Fibroblast of the aortic adventitia (primary cell): Measurements from ENCODE around the gene GNAO1. TPM values are rescaled to one million over a fixed set of nuclear protein-coding genes. Genes with fewer than 3 reads are reported as not detected.

Experiments used
- DNase-seq: peaks from one replicate; pipeline ENCODE4 v3.0.0-alpha.2; 2010; ENCODE audit warnings: low read depth
- H3K4me3 ChIP-seq: 2 replicates; pipeline ENCODE4 v1.5.1; 2011; ENCODE audit warnings: low read depth, mild to moderate bottlenecking, control low read depth, low read length, moderate library complexity
- CTCF ChIP-seq: IDR thresholded peaks from 2 replicates; pipeline ENCODE4 v1.5.1; 2011; ENCODE audit warnings: mild to moderate bottlenecking, low read length, control low read depth, inconsistent platforms; ENCODE audit not compliant: insufficient read depth
- total RNA-seq: library from RNA; depleted of rRNA; stranded (reverse); fragments of >200 nt; gene quantifications from 2 replicates; pipeline ENCODE4 v1.2.3, GENCODE V29; 2012; ENCODE audit warnings: low replicate concordance

Gene GNAO1
- total RNA-seq, 1 donor, result 0.09 TPM

GRCh38 chr16:56312028-56312300, 120.7 kb downstream of the GNAO1 start:
- H3K4me3 ChIP-seq, result no peak overlapping the region
- DNase-seq, result no peak
- TF ChIP-seq CTCF, result no peak

DNA sequence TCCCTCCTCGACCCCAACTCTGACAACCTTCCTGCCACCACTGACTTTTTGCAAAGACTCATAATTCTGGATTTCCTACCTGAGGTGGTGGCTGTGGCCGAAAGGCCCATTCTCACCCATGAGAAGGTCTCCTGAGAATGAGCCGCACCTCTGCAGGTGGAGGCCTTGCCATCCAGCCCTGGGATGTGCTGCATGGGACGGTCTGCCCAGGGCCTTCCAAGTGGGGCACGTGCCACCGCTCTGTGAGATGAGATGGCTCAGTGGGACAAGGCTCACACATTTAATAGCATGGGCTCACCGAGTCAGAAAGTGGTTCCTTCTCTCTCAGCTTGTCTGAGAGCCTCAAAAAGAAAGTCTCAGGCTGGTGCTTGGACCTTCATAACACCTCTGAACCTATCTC, 121.3 kb downstream of the GNAO1 start:
- no peak overlapping the region for H3K4me3 ChIP-seq
- no peak for DNase-seq
- no peak for TF ChIP-seq CTCF

GRCh38 chr16:56314244-56314850, 123.1 kb downstream of the GNAO1 start:
- H3K4me3 ChIP-seq, result no peak overlapping the region
- no peak for TF ChIP-seq CTCF
- no peak for DNase-seq

GRCh38 chr16:56315955-56316354, 124.7 kb downstream of the GNAO1 start:
- no peak overlapping the region for H3K4me3 ChIP-seq
- TF ChIP-seq CTCF, result no peak
- no peak for DNase-seq

- no peak for TF ChIP-seq CTCF
- DNase-seq, result no peak
- no peak overlapping the region for H3K4me3 ChIP-seq
These were observed 125.3 kb downstream of the GNAO1 start for GRCh38 chr16:56316545-56316944.

GRCh38 chr16:56317998-56318826, 126.9 kb downstream of the GNAO1 start:
- peak overlapping the region; percentile 35 for H3K4me3 ChIP-seq
- DNase-seq, result peak; percentile 80
- peak; percentile 92 for TF ChIP-seq CTCF

DNA sequence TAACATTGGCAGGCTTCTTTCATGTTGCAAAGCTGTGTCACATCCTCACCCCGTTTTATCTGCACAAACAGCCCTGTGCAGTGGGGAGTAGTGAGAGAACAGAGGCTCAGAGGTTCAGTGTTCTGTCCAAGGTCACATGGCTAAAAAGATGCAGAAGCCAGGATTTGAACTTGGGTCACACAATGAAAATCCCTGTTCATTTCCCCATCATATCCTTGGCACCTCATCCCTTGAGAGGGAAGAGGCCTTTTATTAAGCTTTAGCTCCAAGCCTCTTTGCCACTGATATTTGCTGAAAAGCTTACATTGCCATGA, 127.5 kb downstream of the GNAO1 start:
- TF ChIP-seq CTCF, result no peak
- no peak overlapping the region for H3K4me3 ChIP-seq
- DNase-seq, result no peak
